GM21576 (cell line): ENCODE results near the gene PDE1A.

ENCODE experiments used
- ATAC-seq: cut with Tn5 transposase; IDR thresholded peaks from one replicate; pipeline ENCODE4 v1.9.1; 2021; ENCODE audit warnings: mild to moderate bottlenecking, moderate library complexity; ENCODE audit not compliant: unreplicated experiment

Gene PDE1A

GRCh38 chr2:182220335-182220734 lies 206.5 kb downstream of the PDE1A start:
- ATAC-seq, result no peak

GRCh38 chr2:182210669-182211068 lies 216.2 kb downstream of the PDE1A start:
- ATAC-seq, result no peak

- ATAC-seq, result no peak
Observed at GRCh38 chr2:182208421-182208820, 218.4 kb downstream of the PDE1A start.

DNA sequence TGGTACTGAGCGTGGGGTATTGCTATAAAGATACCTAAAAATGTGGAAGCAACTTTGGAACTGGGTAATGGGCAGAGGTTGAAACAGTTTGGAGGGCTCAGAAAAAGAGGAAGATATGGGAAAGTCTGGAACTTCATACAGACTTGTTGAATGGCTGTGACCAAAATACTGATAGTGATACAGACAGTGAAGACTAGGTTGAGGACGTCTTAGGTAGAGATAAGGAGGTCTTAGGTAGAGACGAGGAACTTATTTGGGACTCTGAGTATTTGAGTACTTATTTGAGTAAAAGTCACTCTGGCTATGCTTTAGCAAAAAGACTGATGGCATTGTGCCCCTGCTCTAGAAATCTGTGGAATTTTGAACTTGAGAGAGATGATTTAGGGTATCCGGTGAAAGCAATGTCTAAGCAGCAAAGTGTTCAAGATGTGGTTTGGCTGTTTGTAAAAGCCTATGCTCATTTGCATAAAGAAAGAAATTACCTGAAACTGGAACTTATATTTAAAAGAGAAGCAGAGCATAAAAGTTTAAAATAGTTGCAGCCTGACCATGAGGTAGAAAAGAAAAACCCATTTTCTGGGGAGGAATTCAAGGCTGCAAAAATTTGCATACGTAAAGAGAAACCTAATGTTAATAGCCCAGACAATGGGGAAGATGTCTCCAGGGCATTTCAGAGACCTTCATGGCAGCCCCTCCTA lies 219.6 kb downstream of the PDE1A start:
- ATAC-seq, result peak; percentile 79

- no peak for ATAC-seq
Observed at GRCh38 chr2:182197529-182197928, 229.3 kb downstream of the PDE1A start.

DNA sequence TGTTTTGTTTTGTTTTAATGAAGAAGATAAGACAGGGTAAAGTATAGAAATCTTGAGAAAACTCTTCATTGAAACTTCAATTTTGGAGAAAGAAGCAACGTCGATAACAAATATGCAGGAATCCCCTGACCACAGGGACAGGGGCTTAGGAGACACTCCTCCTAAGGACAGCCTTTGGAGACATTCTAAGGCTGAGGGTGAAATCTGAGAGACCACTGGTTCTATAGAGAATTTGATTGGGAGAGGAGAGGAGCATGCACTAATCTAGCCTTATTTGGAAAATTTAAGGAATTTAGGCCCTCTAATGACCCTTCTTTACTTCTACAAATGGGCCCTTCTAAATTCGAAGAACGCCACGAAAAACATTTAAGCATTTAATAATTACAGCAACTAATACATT lies 233.5 kb downstream of the PDE1A start:
- ATAC-seq, result no peak

GRCh38 chr2:182191061-182191460 lies 235.8 kb downstream of the PDE1A start:
- ATAC-seq, result no peak

GRCh38 chr2:182187130-182187529 lies 239.7 kb downstream of the PDE1A start:
- ATAC-seq, result no peak

DNA sequence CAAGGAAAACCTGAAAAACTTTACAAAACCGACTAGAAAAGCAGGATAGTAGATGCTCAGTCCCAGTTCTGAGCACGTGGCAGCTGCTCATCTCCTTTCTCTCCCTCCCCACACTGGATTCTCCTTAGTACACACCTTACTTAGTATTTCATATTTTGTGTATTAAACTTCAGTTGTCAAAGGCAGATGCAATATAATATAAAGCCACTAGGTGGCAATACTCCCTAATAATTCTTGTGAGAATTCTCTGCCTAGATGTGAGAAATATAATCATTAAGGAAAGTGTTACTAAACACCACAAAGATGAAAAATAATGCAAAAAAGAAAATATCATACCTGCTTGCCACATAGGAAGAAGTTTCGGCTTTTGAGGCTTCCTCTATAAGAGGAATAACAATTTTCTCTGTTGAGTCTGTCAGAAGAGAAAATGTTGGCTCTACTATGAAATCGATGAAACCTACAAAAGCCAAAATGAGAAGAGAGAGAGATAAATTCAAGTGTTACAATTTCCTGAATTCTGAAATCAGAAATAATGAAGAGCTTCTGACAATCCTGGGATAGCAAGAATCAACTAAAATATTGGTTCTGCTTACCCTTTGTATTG lies 240.6 kb downstream of the PDE1A start:
- ATAC-seq, result no peak

DNA sequence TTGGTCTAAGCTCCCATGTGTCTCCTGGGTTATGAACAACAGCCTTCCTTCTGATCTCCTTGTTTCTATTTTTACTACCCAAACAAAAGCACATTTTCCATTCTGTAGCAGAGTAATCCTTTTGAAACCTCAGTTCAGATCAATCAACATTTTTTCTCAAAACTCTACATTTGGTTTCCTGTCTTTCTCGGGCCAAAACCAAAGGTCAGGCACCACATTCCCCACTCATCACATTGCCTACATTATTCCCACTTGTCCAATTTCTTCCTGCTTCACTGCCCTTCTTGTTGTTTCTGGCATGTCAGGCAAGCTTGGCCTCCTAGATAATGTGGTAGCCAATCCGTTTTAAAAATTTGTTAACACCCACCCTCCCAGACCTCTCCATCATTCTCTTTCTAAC lies 244.4 kb downstream of the PDE1A start:
- no peak for ATAC-seq

- ATAC-seq, result no peak
Observed at GRCh38 chr2:182181381-182181780, 245.5 kb downstream of the PDE1A start.

- ATAC-seq, result no peak
Observed at GRCh38 chr2:182179176-182179575, 247.7 kb downstream of the PDE1A start.

- ATAC-seq, result no peak
Observed at GRCh38 chr2:182173944-182174622, 252.8 kb downstream of the PDE1A start.

GRCh38 chr2:182170341-182170740 lies 256.5 kb downstream of the PDE1A start:
- no peak for ATAC-seq

- ATAC-seq, result no peak
Observed at GRCh38 chr2:182167882-182168281, 259.0 kb downstream of the PDE1A start.

GRCh38 chr2:182166841-182167240 lies 260.0 kb downstream of the PDE1A start:
- no peak for ATAC-seq

DNA sequence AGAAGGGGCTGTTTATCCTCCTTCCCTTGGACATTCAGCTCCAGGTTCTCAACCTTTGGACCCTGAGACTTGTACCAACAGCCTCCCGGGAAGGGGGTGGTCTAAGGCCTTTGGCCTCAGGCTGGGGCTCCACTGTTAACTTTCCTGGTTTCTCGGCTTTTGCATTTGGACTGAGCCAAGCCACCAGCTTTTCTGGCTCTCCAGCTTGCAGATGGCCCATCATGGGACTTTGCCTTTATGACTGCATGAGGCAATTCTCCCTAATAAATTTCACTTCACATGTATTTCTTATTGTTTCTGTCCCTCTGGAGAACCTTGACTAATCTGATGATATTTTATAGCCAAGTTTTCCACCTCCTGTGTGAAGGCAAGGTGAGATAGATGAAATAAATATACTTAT lies 260.4 kb downstream of the PDE1A start:
- no peak for ATAC-seq

GRCh38 chr2:182165202-182165601 lies 261.6 kb downstream of the PDE1A start:
- ATAC-seq, result no peak

DNA sequence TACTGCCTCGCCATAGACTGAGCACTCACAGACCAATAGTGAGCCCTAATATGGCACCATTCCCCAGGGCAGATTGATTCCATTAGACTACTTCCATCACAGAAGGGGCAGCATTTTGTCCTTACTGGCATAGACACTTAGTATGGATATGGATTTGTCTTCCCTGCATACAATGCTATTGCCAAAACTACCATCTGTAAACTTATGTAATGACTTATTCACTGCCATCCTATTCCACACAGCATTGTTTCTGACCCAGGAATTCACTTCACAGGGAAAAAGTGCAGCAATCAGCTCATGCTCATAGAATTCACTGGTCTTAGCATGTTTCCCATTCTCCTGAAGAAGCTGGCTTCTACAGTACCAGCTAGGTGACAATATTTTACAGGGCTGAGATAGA lies 262.1 kb downstream of the PDE1A start:
- no peak for ATAC-seq

GRCh38 chr2:182163878-182164277 lies 263.0 kb downstream of the PDE1A start:
- ATAC-seq, result no peak

DNA sequence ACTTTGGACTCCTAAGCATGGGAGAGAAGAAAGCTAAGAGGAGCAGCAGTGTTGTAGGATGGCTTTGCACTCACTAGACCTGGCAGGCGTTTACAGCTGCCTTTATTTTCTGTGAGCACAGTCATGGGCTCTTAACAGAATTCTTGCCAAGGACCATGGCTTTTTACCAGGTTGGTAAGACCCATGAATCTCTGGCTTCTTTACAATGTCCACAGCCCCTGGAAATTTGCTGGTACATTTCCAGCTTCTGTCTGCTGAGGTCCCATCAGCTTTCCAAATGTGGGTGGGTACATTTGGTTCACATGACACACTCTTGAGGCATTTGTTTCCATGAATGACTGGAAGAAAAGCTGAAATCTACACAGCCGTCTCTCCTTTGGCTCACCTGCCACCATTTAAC lies 278.5 kb downstream of the PDE1A start:
- ATAC-seq, result no peak

GRCh38 chr2:182144776-182145165 lies 282.1 kb downstream of the PDE1A start:
- ATAC-seq, result no peak
